Measurements from ENCODE around the gene TGIF1.

Gene TGIF1

DNA sequence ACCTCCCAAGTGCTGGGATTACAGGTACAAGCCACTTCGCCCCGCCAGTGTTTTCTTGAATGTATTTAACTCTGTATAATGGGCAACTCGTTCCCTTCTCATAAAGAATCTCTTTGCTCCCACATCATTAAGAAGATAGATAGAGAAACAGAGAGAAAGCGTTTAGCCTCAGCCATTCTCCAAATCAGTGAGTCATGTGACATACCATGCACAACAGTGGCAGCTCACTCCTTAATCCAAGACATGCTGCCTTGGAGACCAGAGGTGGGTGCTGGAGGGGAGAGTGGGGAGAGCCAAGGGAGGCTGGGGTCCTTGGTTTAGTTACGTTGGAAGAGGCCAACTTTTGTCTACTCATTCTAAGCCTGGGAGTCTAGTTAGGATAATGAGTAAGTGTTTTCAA is 54.7 kb downstream of the TGIF1 start:
- Histone ChIP-seq H3F3A (ENCODE audit: control insufficient read depth, insufficient read depth) (no peaks in the 10 kb centered on the region), H3K27me3 (ENCODE audit: control insufficient read depth, low read length) (peaks cover 6% of the 10 kb centered on the region; the same call in 1 of the 2 replicates), H3K4me3 (ENCODE audit: low read length) (no peak overlapping the region), H3K9me3 (ENCODE audit: control insufficient read depth, insufficient read depth, low read length) (no peaks in the 10 kb centered on the region), H3K36me3 (ENCODE audit: control insufficient read depth, low read length) (no peaks in the 10 kb centered on the region), H3K4me1 (ENCODE audit: control insufficient read depth, low read length) (no peaks in the 10 kb centered on the region), H3K9me2 (replicated peaks; ENCODE audit: control insufficient read depth, low read length) (no peaks in the 10 kb centered on the region), H3K4me2 (ENCODE audit: low read length) (no peak overlapping the region), H3K27ac (ENCODE audit: low read depth, low read length) (no peak overlapping the region), H3K79me2 (ENCODE audit: control insufficient read depth, low read length) (no peaks in the 10 kb centered on the region), H4K20me1 (ENCODE audit: control insufficient read depth, insufficient read depth, low read depth, low read length) (no peaks in the 10 kb centered on the region)
- TF ChIP-seq EZH2phosphoT487 (IDR thresholded peaks at IDR 0.05; ENCODE audit: borderline replicate concordance, low read length): no peak
- TF ChIP-seq, protein P1, sequence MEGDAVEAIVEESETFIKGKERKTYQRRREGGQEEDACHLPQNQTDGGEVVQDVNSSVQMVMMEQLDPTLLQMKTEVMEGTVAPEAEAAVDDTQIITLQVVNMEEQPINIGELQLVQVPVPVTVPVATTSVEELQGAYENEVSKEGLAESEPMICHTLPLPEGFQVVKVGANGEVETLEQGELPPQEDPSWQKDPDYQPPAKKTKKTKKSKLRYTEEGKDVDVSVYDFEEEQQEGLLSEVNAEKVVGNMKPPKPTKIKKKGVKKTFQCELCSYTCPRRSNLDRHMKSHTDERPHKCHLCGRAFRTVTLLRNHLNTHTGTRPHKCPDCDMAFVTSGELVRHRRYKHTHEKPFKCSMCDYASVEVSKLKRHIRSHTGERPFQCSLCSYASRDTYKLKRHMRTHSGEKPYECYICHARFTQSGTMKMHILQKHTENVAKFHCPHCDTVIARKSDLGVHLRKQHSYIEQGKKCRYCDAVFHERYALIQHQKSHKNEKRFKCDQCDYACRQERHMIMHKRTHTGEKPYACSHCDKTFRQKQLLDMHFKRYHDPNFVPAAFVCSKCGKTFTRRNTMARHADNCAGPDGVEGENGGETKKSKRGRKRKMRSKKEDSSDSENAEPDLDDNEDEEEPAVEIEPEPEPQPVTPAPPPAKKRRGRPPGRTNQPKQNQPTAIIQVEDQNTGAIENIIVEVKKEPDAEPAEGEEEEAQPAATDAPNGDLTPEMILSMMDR (IDR thresholded peaks at IDR 0.05; ENCODE audit: low read depth, low read length, poor library complexity, severe bottlenecking): no peak

DNA sequence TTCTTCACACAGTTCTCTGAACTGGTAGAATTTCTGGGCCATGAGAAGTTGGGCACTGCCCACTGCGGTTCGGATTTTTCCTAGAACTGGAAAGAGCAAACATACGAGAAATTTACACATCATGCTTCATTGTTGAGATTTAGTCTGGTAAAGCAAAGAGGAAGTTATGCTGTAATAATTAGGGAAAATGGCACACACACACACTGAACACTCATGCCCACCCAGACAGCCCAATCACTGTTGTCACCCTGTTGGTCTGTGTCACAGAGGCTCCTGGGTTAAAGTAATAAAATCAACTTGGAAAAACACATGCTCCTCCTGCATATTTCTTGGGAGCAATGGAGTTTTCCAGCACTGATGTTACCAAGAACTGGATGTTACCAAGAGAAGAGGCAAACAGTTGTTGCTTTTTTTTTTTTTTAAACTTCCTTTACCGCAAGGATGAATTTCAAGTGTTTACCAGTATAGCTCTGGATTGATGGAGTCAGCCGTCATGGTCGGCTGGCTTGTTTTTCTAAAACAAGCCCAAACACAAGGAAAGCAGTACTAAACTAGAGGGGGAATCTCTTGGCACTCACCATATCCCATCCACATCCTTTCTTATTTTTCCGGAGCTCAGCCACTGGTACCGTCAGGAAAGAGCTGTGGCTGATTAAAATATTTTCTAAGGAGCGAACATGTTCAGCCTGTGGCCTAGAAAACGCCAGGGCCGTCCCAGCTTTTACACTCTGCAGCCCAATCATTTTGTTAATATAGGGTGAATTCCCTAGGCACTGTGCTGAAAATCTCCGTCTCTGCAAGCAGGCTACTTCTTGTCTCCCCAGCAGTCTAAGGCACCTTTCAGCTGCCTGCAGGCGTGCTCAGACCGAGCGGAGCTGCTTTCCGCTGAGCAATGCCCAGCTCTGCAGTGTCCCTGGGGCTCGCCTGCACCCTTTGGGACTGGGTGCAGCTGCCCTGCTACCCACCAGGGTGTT is 58.9 kb downstream of the TGIF1 start:
- H3K4me3 ChIP-seq (ENCODE audit: low read length): no peak overlapping the region
- no peaks in the 10 kb centered on the region for H3F3A ChIP-seq (ENCODE audit: control insufficient read depth, insufficient read depth)
- no peaks in the 10 kb centered on the region for H4K20me1 ChIP-seq (ENCODE audit: control insufficient read depth, insufficient read depth, low read depth, low read length)
- no peaks in the 10 kb centered on the region for H3K36me3 ChIP-seq (ENCODE audit: control insufficient read depth, low read length)
- TF ChIP-seq, protein P1 (IDR thresholded peaks at IDR 0.05; ENCODE audit: low read depth, low read length, poor library complexity, severe bottlenecking): no peak
- no peaks in the 10 kb centered on the region for H3K9me2 ChIP-seq (replicated peaks; ENCODE audit: control insufficient read depth, low read length)
- H3K4me2 ChIP-seq (ENCODE audit: low read length): no peak overlapping the region
- no peaks in the 10 kb centered on the region for H3K9me3 ChIP-seq (ENCODE audit: control insufficient read depth, insufficient read depth, low read length)
- no peaks in the 10 kb centered on the region for H3K27me3 ChIP-seq (ENCODE audit: control insufficient read depth, low read length)
- no peaks in the 10 kb centered on the region for H3K79me2 ChIP-seq (ENCODE audit: control insufficient read depth, low read length)
- no peak overlapping the region for H3K27ac ChIP-seq (ENCODE audit: low read depth, low read length)
- H3K4me1 ChIP-seq (ENCODE audit: control insufficient read depth, low read length): no peaks in the 10 kb centered on the region
